Measurements from ENCODE around the gene MRPL33.

Gene MRPL33

DNA sequence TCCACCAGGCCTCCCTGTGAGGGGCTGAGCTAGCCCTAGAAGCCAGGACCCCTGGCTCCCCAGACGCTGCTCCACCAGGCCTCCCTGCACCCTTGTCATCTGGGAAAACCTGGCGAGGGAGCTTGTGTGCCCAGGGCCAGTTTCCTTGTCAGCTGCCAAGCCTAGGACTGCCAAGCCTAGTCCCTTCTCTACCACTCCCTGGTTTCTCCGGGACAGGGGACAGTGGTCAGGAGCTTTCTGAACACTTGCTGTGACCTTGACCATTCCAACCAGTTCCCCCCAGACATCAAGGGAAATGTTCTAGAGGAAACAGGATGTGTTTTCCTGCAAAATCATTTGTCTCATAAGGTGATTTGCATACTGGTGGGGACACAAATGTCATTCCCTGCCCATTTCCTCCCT is 41.3 kb upstream of the MRPL33 start:
- Histone ChIP-seq H3K27ac (ENCODE audit: low read length) (no peak overlapping the region), H3K9ac (ENCODE audit: low read length in 2 of 2) (no peak overlapping the region), H3K9me3 (ENCODE audit: control insufficient read depth in 2 of 2, low read length in 2 of 2) (no peaks in the 10 kb centered on the region), H3K4me1 (ENCODE audit: control insufficient read depth, insufficient read depth, low read length) (peaks cover 9% of the 10 kb centered on the region), H3K36me3 (ENCODE audit: control insufficient read depth in 2 of 2, insufficient read depth in 2 of 2, low read length in 2 of 2) (no peaks in the 10 kb centered on the region), H3K27me3 (ENCODE audit: control insufficient read depth in 1 of 2, insufficient read depth in 2 of 2, low read length in 2 of 2) (no peaks in the 10 kb centered on the region), H3K4me3 (ENCODE audit: low read length in 2 of 2) (no peak overlapping the region)

DNA sequence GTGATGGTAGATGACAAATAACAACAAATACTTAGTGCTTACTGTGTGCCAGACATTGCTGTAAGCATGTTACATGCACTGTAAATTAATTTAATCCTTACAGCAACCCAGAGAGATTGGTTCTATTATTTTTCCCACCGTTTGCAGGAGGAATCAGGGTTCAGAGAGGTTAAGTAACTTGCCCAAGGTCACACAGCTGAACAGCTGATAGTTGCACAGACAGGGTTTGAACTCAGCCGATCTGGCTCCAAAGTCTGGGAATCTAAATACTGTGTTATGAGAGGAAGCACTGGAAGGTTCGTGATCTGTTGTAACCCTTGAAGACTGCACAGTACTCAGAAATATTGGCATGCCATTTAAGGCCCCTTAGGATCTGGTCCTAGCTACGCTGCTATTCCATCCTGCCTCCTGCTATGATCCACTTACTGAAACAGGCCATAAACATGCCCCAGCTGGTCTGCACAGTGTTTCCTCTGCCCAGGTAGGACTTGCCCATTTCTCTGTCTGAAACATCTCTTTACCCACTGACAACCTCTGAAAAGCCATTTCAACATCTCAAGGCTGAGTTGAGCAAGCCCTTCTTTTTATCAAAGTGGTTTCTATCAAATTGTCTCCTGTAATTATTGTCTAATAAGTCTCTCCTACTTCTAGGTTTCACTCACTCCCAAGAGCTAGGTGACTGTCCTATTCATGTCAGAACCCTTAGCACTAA is 40.4 kb upstream of the MRPL33 start:
- Histone ChIP-seq H3K27ac (ENCODE audit: low read length) (no peak overlapping the region), H3K9me3 (ENCODE audit: control insufficient read depth in 2 of 2, low read length in 2 of 2) (no peaks in the 10 kb centered on the region), H3K4me3 (ENCODE audit: low read length in 2 of 2) (no peak overlapping the region), H3K9ac (ENCODE audit: low read length in 2 of 2) (no peak overlapping the region), H3K4me1 (ENCODE audit: control insufficient read depth, insufficient read depth, low read length) (peaks cover 15% of the 10 kb centered on the region), H3K36me3 (ENCODE audit: control insufficient read depth in 2 of 2, insufficient read depth in 2 of 2, low read length in 2 of 2) (no peaks in the 10 kb centered on the region), H3K27me3 (ENCODE audit: control insufficient read depth in 1 of 2, insufficient read depth in 2 of 2, low read length in 2 of 2) (no peaks in the 10 kb centered on the region)

DNA sequence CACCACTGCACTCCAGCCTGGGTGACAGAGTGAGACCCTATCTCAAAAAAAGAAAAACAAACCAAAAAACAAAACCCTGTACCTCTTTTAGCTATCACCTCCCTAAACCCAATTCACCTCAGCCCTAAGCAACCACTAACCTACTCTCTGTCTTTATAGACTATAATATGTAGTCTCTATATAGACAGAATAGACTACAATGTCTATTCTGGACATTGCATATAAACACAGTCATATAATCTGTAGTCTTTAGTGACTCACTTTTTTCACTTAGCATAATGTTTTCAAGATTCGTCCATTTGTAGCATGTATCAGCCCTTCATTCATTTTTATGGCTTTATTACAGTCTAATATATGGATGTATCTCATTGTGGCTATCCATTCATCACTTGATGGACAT is 37.2 kb upstream of the MRPL33 start:
- Histone ChIP-seq H3K4me3 (ENCODE audit: low read length in 2 of 2) (no peak overlapping the region), H3K9me3 (ENCODE audit: control insufficient read depth in 2 of 2, low read length in 2 of 2) (no peaks in the 10 kb centered on the region), H3K27me3 (ENCODE audit: control insufficient read depth in 1 of 2, insufficient read depth in 2 of 2, low read length in 2 of 2) (no peaks in the 10 kb centered on the region), H3K9ac (ENCODE audit: low read length in 2 of 2) (no peak overlapping the region), H3K27ac (ENCODE audit: low read length) (no peak overlapping the region), H3K4me1 (ENCODE audit: control insufficient read depth, insufficient read depth, low read length) (peaks cover 18% of the 10 kb centered on the region), H3K36me3 (ENCODE audit: control insufficient read depth in 2 of 2, insufficient read depth in 2 of 2, low read length in 2 of 2) (no peaks in the 10 kb centered on the region)

DNA sequence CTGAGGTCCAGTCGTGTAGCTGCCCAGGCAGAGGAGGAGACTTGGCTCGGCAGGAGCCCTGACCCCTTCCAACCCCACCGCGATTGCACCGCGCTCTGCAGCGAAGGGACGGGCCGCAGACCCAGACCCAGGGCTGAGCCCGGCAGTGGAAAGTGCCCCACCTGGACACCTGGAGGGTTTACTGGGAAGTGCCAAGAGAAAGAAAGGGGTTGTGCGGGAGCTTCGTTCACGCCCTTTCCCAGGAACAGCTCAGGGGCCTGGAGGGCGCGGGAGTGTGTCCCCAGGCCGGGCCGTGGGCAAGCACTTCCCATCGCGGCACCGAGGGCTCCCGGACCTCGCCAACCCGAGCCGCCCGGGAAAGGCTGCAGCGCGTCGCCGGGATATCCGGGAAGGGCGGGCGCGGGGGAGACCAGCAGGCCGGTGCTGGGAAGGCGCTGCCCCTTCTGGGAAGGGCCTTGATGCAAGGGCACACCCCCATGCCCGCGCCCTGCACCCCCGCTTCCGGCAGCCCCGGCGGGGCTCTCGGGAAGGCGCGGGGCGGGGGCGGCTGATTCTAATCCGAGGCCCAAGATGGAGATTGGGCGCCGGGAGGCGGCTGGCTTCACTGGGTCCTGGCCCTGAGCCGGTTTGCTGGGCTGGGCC is 36.1 kb upstream of the MRPL33 start:
- H3K27ac ChIP-seq (ENCODE audit: low read length) = peak overlapping the region; percentile 67
- no peaks in the 10 kb centered on the region for H3K36me3 ChIP-seq (ENCODE audit: control insufficient read depth in 2 of 2, insufficient read depth in 2 of 2, low read length in 2 of 2)
- peak overlapping the region; percentile 74 to 85 for H3K9ac ChIP-seq (ENCODE audit: low read length in 2 of 2)
- H3K9me3 ChIP-seq (ENCODE audit: control insufficient read depth in 2 of 2, low read length in 2 of 2) = no peaks in the 10 kb centered on the region
- H3K4me1 ChIP-seq (ENCODE audit: control insufficient read depth, insufficient read depth, low read length) = peaks cover 18% of the 10 kb centered on the region
- no peaks in the 10 kb centered on the region for H3K27me3 ChIP-seq (ENCODE audit: control insufficient read depth in 1 of 2, insufficient read depth in 2 of 2, low read length in 2 of 2)
- H3K4me3 ChIP-seq (ENCODE audit: low read length in 2 of 2) = peak overlapping the region; percentile 71 to 79

- H3K36me3 ChIP-seq (ENCODE audit: control insufficient read depth in 2 of 2, insufficient read depth in 2 of 2, low read length in 2 of 2) = no peaks in the 10 kb centered on the region
- no peaks in the 10 kb centered on the region for H3K27me3 ChIP-seq (ENCODE audit: control insufficient read depth in 1 of 2, insufficient read depth in 2 of 2, low read length in 2 of 2)
- H3K9ac ChIP-seq (ENCODE audit: low read length in 2 of 2) = peak overlapping the region; percentile 24 to 51
- peak overlapping the region; percentile 67 for H3K27ac ChIP-seq (ENCODE audit: low read length)
- peak overlapping the region; percentile 1 to 79 for H3K4me3 ChIP-seq (ENCODE audit: low read length in 2 of 2)
- H3K9me3 ChIP-seq (ENCODE audit: control insufficient read depth in 2 of 2, low read length in 2 of 2) = no peaks in the 10 kb centered on the region
- H3K4me1 ChIP-seq (ENCODE audit: control insufficient read depth, insufficient read depth, low read length) = peaks cover 18% of the 10 kb centered on the region
Observed at GRCh38 chr2:27736031-27736889, 35.3 kb upstream of the MRPL33 start.

GRCh38 chr2:27736890-27737204 is 34.7 kb upstream of the MRPL33 start:
- H3K36me3 ChIP-seq (ENCODE audit: control insufficient read depth in 2 of 2, insufficient read depth in 2 of 2, low read length in 2 of 2) = no peaks in the 10 kb centered on the region
- H3K9me3 ChIP-seq (ENCODE audit: control insufficient read depth in 2 of 2, low read length in 2 of 2) = no peaks in the 10 kb centered on the region
- H3K9ac ChIP-seq (ENCODE audit: low read length in 2 of 2) = no peak overlapping the region
- no peak overlapping the region for H3K4me3 ChIP-seq (ENCODE audit: low read length in 2 of 2)
- H3K4me1 ChIP-seq (ENCODE audit: control insufficient read depth, insufficient read depth, low read length) = peaks cover 18% of the 10 kb centered on the region
- no peaks in the 10 kb centered on the region for H3K27me3 ChIP-seq (ENCODE audit: control insufficient read depth in 1 of 2, insufficient read depth in 2 of 2, low read length in 2 of 2)
- H3K27ac ChIP-seq (ENCODE audit: low read length) = no peak overlapping the region

GRCh38 chr2:27737676-27738348 is 33.7 kb upstream of the MRPL33 start:
- Histone ChIP-seq H3K9ac (ENCODE audit: low read length in 2 of 2) (no peak overlapping the region), H3K9me3 (ENCODE audit: control insufficient read depth in 2 of 2, low read length in 2 of 2) (no peaks in the 10 kb centered on the region), H3K4me1 (ENCODE audit: control insufficient read depth, insufficient read depth, low read length) (peaks cover 18% of the 10 kb centered on the region), H3K27ac (ENCODE audit: low read length) (no peak overlapping the region), H3K27me3 (ENCODE audit: control insufficient read depth in 1 of 2, insufficient read depth in 2 of 2, low read length in 2 of 2) (no peaks in the 10 kb centered on the region), H3K4me3 (ENCODE audit: low read length in 2 of 2) (no peak overlapping the region), H3K36me3 (ENCODE audit: control insufficient read depth in 2 of 2, insufficient read depth in 2 of 2, low read length in 2 of 2) (no peaks in the 10 kb centered on the region)

DNA sequence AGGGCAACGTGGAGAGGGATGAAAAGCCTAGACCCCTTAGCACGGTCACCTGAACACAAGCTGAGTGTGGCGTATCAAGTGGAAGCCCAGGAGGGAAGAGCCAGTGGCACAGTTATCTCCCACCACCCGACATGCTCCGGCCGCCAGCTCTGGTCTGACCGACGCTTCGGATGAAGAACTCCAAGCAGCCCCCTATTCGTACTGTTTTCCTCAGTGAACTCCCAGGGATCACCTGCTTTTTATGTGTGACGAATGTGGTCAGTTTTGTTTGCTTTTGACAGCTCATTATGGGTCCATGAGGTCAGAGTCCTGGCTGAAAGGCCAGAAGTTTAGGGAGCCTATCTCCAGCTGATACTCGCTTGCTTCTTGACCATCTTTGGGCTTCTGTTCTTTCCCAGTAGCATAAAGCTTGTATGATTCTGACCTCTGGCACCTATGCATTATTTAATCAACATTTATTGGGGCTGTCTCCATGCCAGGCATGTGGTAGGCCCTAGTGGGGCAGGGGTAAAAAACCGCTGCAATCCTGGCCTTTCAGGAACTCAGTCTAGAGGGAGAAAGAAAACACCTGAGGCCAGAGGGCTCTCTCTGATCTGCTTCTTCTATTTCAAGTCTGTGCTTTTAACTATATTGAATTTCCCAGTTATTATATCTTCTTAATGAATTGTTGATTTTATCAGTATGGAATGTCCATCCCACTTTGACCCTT is 33.0 kb upstream of the MRPL33 start:
- Histone ChIP-seq H3K9ac (ENCODE audit: low read length in 2 of 2) (no peak overlapping the region), H3K4me1 (ENCODE audit: control insufficient read depth, insufficient read depth, low read length) (peaks cover 18% of the 10 kb centered on the region), H3K4me3 (ENCODE audit: low read length in 2 of 2) (no peak overlapping the region), H3K27ac (ENCODE audit: low read length) (no peak overlapping the region), H3K27me3 (ENCODE audit: control insufficient read depth in 1 of 2, insufficient read depth in 2 of 2, low read length in 2 of 2) (no peaks in the 10 kb centered on the region), H3K9me3 (ENCODE audit: control insufficient read depth in 2 of 2, low read length in 2 of 2) (no peaks in the 10 kb centered on the region), H3K36me3 (ENCODE audit: control insufficient read depth in 2 of 2, insufficient read depth in 2 of 2, low read length in 2 of 2) (no peaks in the 10 kb centered on the region)

- no peak overlapping the region for H3K4me3 ChIP-seq (ENCODE audit: low read length in 2 of 2)
- no peak overlapping the region for H3K27ac ChIP-seq (ENCODE audit: low read length)
- no peaks in the 10 kb centered on the region for H3K9me3 ChIP-seq (ENCODE audit: control insufficient read depth in 2 of 2, low read length in 2 of 2)
- no peak overlapping the region for H3K9ac ChIP-seq (ENCODE audit: low read length in 2 of 2)
- no peaks in the 10 kb centered on the region for H3K27me3 ChIP-seq (ENCODE audit: control insufficient read depth in 1 of 2, insufficient read depth in 2 of 2, low read length in 2 of 2)
- H3K4me1 ChIP-seq (ENCODE audit: control insufficient read depth, insufficient read depth, low read length) = peaks cover 18% of the 10 kb centered on the region
- no peaks in the 10 kb centered on the region for H3K36me3 ChIP-seq (ENCODE audit: control insufficient read depth in 2 of 2, insufficient read depth in 2 of 2, low read length in 2 of 2)
Observed at GRCh38 chr2:27739058-27739373, 32.5 kb upstream of the MRPL33 start.

GRCh38 chr2:27741673-27742072 is 29.8 kb upstream of the MRPL33 start:
- no peaks in the 10 kb centered on the region for H3K9me3 ChIP-seq (ENCODE audit: control insufficient read depth in 2 of 2, low read length in 2 of 2)
- no peak overlapping the region for H3K27ac ChIP-seq (ENCODE audit: low read length)
- no peaks in the 10 kb centered on the region for H3K27me3 ChIP-seq (ENCODE audit: control insufficient read depth in 1 of 2, insufficient read depth in 2 of 2, low read length in 2 of 2)
- H3K9ac ChIP-seq (ENCODE audit: low read length in 2 of 2) = no peak overlapping the region
- peaks cover 2% of the 10 kb centered on the region for H3K4me1 ChIP-seq (ENCODE audit: control insufficient read depth, insufficient read depth, low read length)
- H3K4me3 ChIP-seq (ENCODE audit: low read length in 2 of 2) = no peak overlapping the region
- no peaks in the 10 kb centered on the region for H3K36me3 ChIP-seq (ENCODE audit: control insufficient read depth in 2 of 2, insufficient read depth in 2 of 2, low read length in 2 of 2)
